GM21423 (cell line): ENCODE measurements around the gene ASCL1.

Experiments
- ATAC-seq: cut with Tn5 transposase; IDR thresholded peaks from one replicate; pipeline ENCODE4 v1.9.1; 2021; ENCODE audit warnings: mild to moderate bottlenecking, moderate library complexity; ENCODE audit not compliant: unreplicated experiment

Gene ASCL1

GRCh38 chr12:102973583-102973982 is 16.1 kb downstream of the ASCL1 start:
- ATAC-seq: no peak

DNA sequence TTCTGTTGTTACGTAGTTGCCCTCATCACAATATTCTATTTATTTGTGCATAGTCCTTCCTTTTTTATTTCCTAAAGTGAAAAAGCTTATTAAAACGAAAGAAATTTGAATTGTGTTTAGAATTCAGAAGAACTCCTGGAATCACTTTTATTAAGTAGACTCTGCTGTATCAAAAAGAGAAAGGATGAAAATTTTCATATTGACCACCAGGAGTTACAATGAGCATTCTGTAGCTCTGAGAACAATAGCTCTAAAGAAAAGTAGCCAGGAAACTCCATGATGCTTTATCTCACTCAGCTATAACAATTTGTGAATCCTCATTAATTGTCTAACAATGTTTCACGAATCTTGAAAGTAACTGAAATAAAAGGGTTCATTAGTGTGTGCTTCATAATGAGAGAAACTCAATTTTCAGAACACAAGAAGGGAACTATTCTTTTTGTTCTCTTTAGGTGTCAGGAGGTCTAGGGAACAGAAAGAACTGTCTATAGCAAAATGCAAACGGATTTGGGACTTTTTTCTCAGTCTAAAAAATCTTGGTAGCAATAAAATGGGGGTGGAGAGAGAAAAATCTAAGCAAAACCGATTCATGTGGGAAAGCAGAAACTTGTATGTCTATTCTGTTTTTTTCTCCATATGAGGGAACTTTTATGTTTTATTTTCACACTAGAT is 19.3 kb downstream of the ASCL1 start:
- no peak for ATAC-seq

DNA sequence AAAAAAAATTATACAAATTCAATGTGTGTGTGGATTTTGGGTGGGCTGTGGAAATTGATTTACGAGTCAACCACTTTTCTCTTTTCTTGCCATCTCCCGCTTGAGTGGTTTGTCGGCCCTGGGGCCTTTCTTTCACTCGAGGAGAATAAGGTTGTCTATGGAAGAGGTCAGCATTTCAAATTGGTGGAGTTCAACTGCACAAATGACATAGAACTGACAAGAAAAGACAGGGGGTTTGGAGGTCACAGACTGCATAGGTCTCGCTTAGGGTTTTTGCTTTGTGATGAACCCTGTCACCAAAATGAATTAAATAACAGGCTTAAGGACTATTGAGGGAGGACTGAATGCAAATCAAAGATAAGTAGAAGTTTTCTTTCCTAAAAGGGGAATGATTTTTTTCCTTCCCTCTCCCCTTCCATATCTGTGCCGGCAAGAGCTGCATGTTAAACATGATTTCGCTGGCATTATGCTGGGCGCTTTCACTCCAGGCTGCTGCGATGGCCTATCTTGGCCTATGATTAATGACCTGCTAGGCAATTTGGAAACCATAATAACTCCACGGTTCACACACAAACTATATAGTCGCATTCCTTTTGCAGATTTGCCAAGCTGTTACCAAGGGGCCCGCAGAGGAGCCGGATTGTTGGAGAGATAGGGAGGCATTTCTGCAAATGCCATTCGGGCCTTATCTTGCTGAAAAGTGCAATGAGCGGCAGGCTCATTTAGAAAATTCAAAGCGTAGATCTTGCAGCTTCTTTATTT is 20.7 kb downstream of the ASCL1 start:
- no peak for ATAC-seq

DNA sequence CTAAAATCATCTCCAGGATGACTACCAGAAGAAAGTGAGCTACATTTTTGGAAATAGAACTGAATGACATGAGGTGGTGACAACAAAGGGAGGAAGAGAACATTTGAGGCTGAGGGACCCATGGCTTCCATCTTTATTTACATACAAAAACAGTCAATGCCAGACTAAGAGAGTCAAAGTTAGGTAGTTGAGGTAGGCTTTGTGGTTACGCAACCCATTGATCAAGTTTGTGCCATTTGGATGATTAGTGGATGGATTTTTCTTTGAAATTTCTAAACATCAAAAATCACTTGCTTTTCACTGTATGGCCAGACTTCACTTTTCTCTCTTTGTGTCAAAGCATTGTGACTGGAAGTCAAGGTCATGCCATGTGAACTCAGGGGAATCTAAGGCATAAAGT is 22.9 kb downstream of the ASCL1 start:
- no peak for ATAC-seq

GRCh38 chr12:102990419-102990818 is 32.9 kb downstream of the ASCL1 start:
- no peak for ATAC-seq

GRCh38 chr12:102992297-102992696 is 34.8 kb downstream of the ASCL1 start:
- no peak for ATAC-seq

DNA sequence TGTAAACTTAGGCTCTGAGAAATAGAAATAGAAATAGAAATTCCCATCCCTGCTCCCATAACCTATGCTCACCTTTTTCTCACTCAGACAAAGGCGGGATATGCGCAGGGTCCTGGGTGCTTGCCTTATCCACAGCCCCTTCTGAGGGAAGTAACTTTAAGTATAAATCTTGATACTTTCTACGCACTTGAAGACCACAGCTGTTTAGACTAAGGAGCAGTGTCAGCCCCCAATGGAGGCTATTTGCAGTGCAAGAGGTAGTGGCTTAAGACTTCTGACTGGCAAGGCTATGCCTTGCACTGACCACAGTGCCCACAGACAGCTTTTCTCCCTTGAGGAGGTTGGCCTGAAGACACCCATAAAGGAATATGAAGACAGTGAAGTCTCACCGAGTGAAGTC is 35.2 kb downstream of the ASCL1 start:
- no peak for ATAC-seq

- ATAC-seq: no peak
Measured at GRCh38 chr12:102993537-102993936, 36.1 kb downstream of the ASCL1 start.

DNA sequence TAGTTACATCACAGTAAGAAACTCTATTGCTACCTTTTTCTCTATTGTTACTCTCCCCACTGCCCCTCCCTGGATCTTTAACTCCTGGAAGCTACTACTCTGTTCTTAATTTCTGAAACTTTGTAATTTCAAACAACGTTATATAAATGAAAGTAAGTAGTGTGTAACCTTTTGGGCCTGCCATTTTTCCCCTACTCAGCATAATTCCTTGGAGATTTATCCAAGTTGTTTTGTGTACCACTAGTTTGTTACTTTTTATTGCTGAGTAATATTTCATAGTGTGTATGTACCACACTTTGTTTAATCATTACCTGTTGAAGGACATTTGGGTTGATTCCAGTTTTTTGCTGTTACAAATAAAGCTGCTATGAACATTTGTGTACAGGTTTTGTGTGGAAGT is 37.9 kb downstream of the ASCL1 start:
- ATAC-seq: no peak
